ENCODE measurements around the gene STK38. TPM values are rescaled to one million over a fixed set of nuclear protein-coding genes. Genes with fewer than 3 reads are reported as not detected.

Gene STK38
- total and polyA plus RNA-seq, 2 of the 13 experiments (the other 11 are each of a cell fraction or from before 2014, with no cell fraction given): 10.3 to 20.7 TPM

- TF ChIP-seq TCF7 (IDR thresholded peaks at IDR 0.05; ENCODE audit: low read depth): peak; percentile 16; the same call in 1 of the 2 replicates
- TF ChIP-seq HCFC1 (IDR thresholded peaks at IDR 0.05; ENCODE audit: low read depth, low read length): no peak
- H3K27me3 ChIP-seq (ENCODE audit: control insufficient read depth in 1 of 2, insufficient read depth in 2 of 2, low read length in 2 of 2): no peaks in the 10 kb centered on the region
- FAIRE-seq (no peak), ATAC-seq (peak; percentile 48; the same call in 2 of the 3 replicates), DNase-seq (ENCODE audit: low spot score) (peak; percentile 22)
- H3K4me3 ChIP-seq (replicated peaks in 1 of 3; ENCODE audit: insufficient read depth in 1 of 3, low read depth in 2 of 3, low read length in 3 of 3): no peak overlapping the region
- H4K20me1 ChIP-seq (ENCODE audit: insufficient read depth, low read length): no peaks in the 10 kb centered on the region
- intact Hi-C loops (cut with micrococcal nuclease; ENCODE audit: unreplicated experiment): no loop called here
- H3K4me2 ChIP-seq (ENCODE audit: low read depth, low read length): no peak overlapping the region
- peaks cover 10% of the 10 kb centered on the region in 2 experiments for H3K36me3 ChIP-seq (replicated peaks in 1 of 2; ENCODE audit: control insufficient read depth in 1 of 2, insufficient read depth in 2 of 2, low read length in 2 of 2)
- ChIA-PET POLR2A (interaction anchor here (1.2 kb wide), 1 partner anchor 172 kb away, joined by 3 read pairs; the partner anchor contains the start of gene CDKN1A), CTCF (ENCODE audit: low intra/inter-chr PET ratio, low total read pairs) (no interaction called here)
- no peak overlapping the region for H3K27ac ChIP-seq (ENCODE audit: extremely low read length, insufficient read depth, low read length)
- H2AFZ ChIP-seq (ENCODE audit: low read length): no peak overlapping the region
- H3K4me1 ChIP-seq (ENCODE audit: insufficient read depth, low read length): peaks cover 20% of the 10 kb centered on the region
- H3K9me3 ChIP-seq (ENCODE audit: low read length): no peaks in the 10 kb centered on the region
- WGBS (ENCODE audit: low lambda C conversion rate): 65% methylated on average over 2 of the region's 2 CpGs
- in situ Hi-C loops (cut with HindIII; ENCODE audit: extremely low pct_ligation_motif_present, low pct_unique_long_range_greater_than_20kb): no loop called here
- H3K79me2 ChIP-seq (ENCODE audit: insufficient read depth, low read length): no peaks in the 10 kb centered on the region
- H3K9ac ChIP-seq (ENCODE audit: insufficient read depth, low read depth, low read length): no peak overlapping the region
- no TSS peak for BruUV-seq (replicated peaks)
Observed at GRCh38 chr6:36506611-36507010, 40.7 kb downstream of the STK38 start.

- in situ Hi-C loops (cut with HindIII; ENCODE audit: extremely low pct_ligation_motif_present, low pct_unique_long_range_greater_than_20kb) (no loop called here), intact Hi-C loops (cut with micrococcal nuclease; ENCODE audit: unreplicated experiment) (no loop called here)
- Histone ChIP-seq H3K4me3 (replicated peaks in 1 of 3; ENCODE audit: insufficient read depth in 1 of 3, low read depth in 2 of 3, low read length in 3 of 3) (no peak overlapping the region), H3K4me2 (ENCODE audit: low read depth, low read length) (no peak overlapping the region), H2AFZ (ENCODE audit: low read length) (no peak overlapping the region), H4K20me1 (ENCODE audit: insufficient read depth, low read length) (no peaks in the 10 kb centered on the region), H3K79me2 (ENCODE audit: insufficient read depth, low read length) (no peaks in the 10 kb centered on the region), H3K36me3 (replicated peaks in 1 of 2; ENCODE audit: control insufficient read depth in 1 of 2, insufficient read depth in 2 of 2, low read length in 2 of 2) (peaks cover 8 to 10% of the 10 kb centered on the region in 2 experiments), H3K27me3 (ENCODE audit: control insufficient read depth in 1 of 2, insufficient read depth in 2 of 2, low read length in 2 of 2) (no peaks in the 10 kb centered on the region), H3K9me3 (ENCODE audit: low read length) (no peaks in the 10 kb centered on the region), H3K27ac (ENCODE audit: extremely low read length, insufficient read depth, low read length) (no peak overlapping the region), H3K4me1 (ENCODE audit: insufficient read depth, low read length) (peaks cover 20% of the 10 kb centered on the region), H3K9ac (ENCODE audit: insufficient read depth, low read depth, low read length) (no peak overlapping the region)
- DNase-seq (ENCODE audit: low spot score): no peak
- 83% methylated on average over 6 of the region's 6 CpGs for WGBS (ENCODE audit: low lambda C conversion rate)
- POLR2A ChIA-PET: interaction anchor here (1.2 kb wide), 1 partner anchor 172 kb away, joined by 3 read pairs; the partner anchor contains the start of gene CDKN1A
- no TSS peak for BruUV-seq (replicated peaks)
- no peak for FAIRE-seq
- no peak for ATAC-seq
- CTCF ChIA-PET (ENCODE audit: low intra/inter-chr PET ratio, low total read pairs): no interaction called here
- TF ChIP-seq SIX1 (CRISPR knock-in tag; IDR thresholded peaks at IDR 0.05; ENCODE audit: borderline replicate concordance): no peak
- TF ChIP-seq ZNF614 (CRISPR knock-in tag; IDR thresholded peaks at IDR 0.05; ENCODE audit: borderline replicate concordance): no peak
- TF ChIP-seq ATF1 (CRISPR knock-in tag; IDR thresholded peaks at IDR 0.05): no peak
- no peak for TF ChIP-seq LRRFIP1 (CRISPR knock-in tag; conservative IDR thresholded peaks at IDR 0.05)
- TF ChIP-seq MAFF (IDR thresholded peaks at IDR 0.05; ENCODE audit: low read depth, low read length): peak; percentile 96
- no peak for TF ChIP-seq ZNF512 (CRISPR knock-in tag; IDR thresholded peaks at IDR 0.05)
- no peak for TF ChIP-seq KDM4B (CRISPR knock-in tag; IDR thresholded peaks at IDR 0.05)
- TF ChIP-seq MAFK (conservative IDR thresholded peaks at IDR 0.05 in 1 of 2, IDR thresholded peaks at IDR 0.05 in 1 of 2; ENCODE audit: low read length in 2 of 2): peak; percentile 95 to 97
- no peak for TF ChIP-seq ZNF800 (CRISPR knock-in tag; IDR thresholded peaks at IDR 0.05)
Observed at GRCh38 chr6:36505744-36506534, 41.3 kb downstream of the STK38 start.
